GM13977 (cell line): ENCODE results near the gene UFM1.

Experiments used
- DNase-seq: peaks from one replicate; pipeline ENCODE4 v3.0.0; 2012; ENCODE audit warnings: low spot score
- CTCF ChIP-seq: IDR thresholded peaks from 2 replicates; pipeline ENCODE4 v1.5.1; 2012; ENCODE audit warnings: mild to moderate bottlenecking, control low read depth; ENCODE audit not compliant: insufficient read depth; ENCODE audit errors: extremely low read depth, missing control alignments
- in situ Hi-C: fragments of 300-500 bp; cut with MboI; formaldehyde crosslinking; loops from one replicate; pipeline ENCODE4 v1.12.0; 2022; ENCODE audit warnings: low sequenced_read_pairs, low pct_unique_long_range_greater_than_20kb, mixed read lengths, inconsistent platforms; ENCODE audit not compliant: unreplicated experiment

UFM1 gene

GRCh38 chr13:38381890-38382289 is 32.2 kb downstream of the UFM1 start:
- in situ Hi-C loops = no loop called here
- no peak for DNase-seq
- TF ChIP-seq CTCF = no peak

- in situ Hi-C loops = no loop called here
- DNase-seq = no peak
- TF ChIP-seq CTCF = no peak
Observed at GRCh38 chr13:38382946-38383345, 33.3 kb downstream of the UFM1 start.

GRCh38 chr13:38384171-38384570 is 34.5 kb downstream of the UFM1 start:
- DNase-seq = no peak
- in situ Hi-C loops = no loop called here
- no peak for TF ChIP-seq CTCF

- no peak for TF ChIP-seq CTCF
- no peak for DNase-seq
- in situ Hi-C loops = no loop called here
Observed at GRCh38 chr13:38385153-38385891, 35.7 kb downstream of the UFM1 start.

GRCh38 chr13:38386421-38386820 is 36.8 kb downstream of the UFM1 start:
- no peak for DNase-seq

GRCh38 chr13:38391341-38391740 is 41.7 kb downstream of the UFM1 start:
- no peak for DNase-seq
- in situ Hi-C loops = no loop called here
- TF ChIP-seq CTCF = no peak

More at GRCh38 chr13:38386421-38386820, 36.8 kb downstream of the UFM1 start:
- in situ Hi-C loops = no loop called here
- no peak for TF ChIP-seq CTCF
